ENCODE results near the gene MRPL54. TPM values are rescaled to one million over a fixed set of nuclear protein-coding genes. Genes with fewer than 3 reads are reported as not detected.

The MRPL54 gene
- total RNA-seq, 3 donors from 2014 or later = 51.6 to 64.9 (median 56.2) TPM

- no peak overlapping the region for H3K4me3 ChIP-seq
- no peak for TF ChIP-seq CTCF (IDR thresholded peaks at IDR 0.05)
- peak in 1 of 3 donors; percentile 51 for DNase-seq
- H3K9me3 ChIP-seq = peaks cover 21% of the 10 kb centered on the region
- no peaks in the 10 kb centered on the region for H3K36me3 ChIP-seq (ENCODE audit: low read depth)
- no peaks in the 10 kb centered on the region for H3K4me1 ChIP-seq (ENCODE audit: low read depth)
- ATAC-seq = peak; percentile 5
- intact Hi-C loops (cut with DNase I, micrococcal nuclease) = no loop called here
Observed at GRCh38 chr19:3784607-3785450, 22.3 kb downstream of the MRPL54 start.

GRCh38 chr19:3785451-3785937 is 23.0 kb downstream of the MRPL54 start:
- Histone ChIP-seq H3K36me3 (ENCODE audit: low read depth) (no peaks in the 10 kb centered on the region), H3K4me3 (peak overlapping the region; percentile 9), H3K9me3 (peaks cover 21% of the 10 kb centered on the region), H3K4me1 (ENCODE audit: low read depth) (no peaks in the 10 kb centered on the region)
- intact Hi-C loops (cut with DNase I, micrococcal nuclease) = no loop called here
- DNase-seq (peak in 1 of 3 donors; percentile 45), ATAC-seq (peak; percentile 36)
- TF ChIP-seq CTCF (IDR thresholded peaks at IDR 0.05) = no peak

GRCh38 chr19:3785938-3786824 is 23.7 kb downstream of the MRPL54 start, which contains the start of gene MATK:
Gene MATK (minus strand): TSS chr19:3786381. CDS start chr19:3785135, 1,246 bp downstream.
- Histone ChIP-seq H3K4me3 (peak within 1 kb of the TSS; percentile 9), H3K4me1 (ENCODE audit: low read depth) (no peaks in the 10 kb centered on the region), H3K9me3 (peaks cover 14% of the 10 kb centered on the region), H3K36me3 (ENCODE audit: low read depth) (no peaks in the 10 kb centered on the region)
- DNase-seq = peak in 1 of 3 donors; percentile 45
- no peak for TF ChIP-seq CTCF (IDR thresholded peaks at IDR 0.05)
- peak; percentile 46 for ATAC-seq
- intact Hi-C loops (cut with DNase I, micrococcal nuclease) = no loop called here

- no peak for DNase-seq
- no peak for TF ChIP-seq CTCF (IDR thresholded peaks at IDR 0.05)
Observed at GRCh38 chr19:3788996-3789778, 26.7 kb downstream of the MRPL54 start.

GRCh38 chr19:3790209-3790734 is 27.8 kb downstream of the MRPL54 start:
- DNase-seq (no peak), ATAC-seq (no peak)
- Histone ChIP-seq H3K4me3 (no peak overlapping the region), H3K36me3 (ENCODE audit: low read depth) (no peaks in the 10 kb centered on the region), H3K4me1 (ENCODE audit: low read depth) (no peaks in the 10 kb centered on the region), H3K9me3 (no peaks in the 10 kb centered on the region)
- no peak for TF ChIP-seq CTCF (IDR thresholded peaks at IDR 0.05)
- intact Hi-C loops (cut with DNase I, micrococcal nuclease) = no loop called here

More at GRCh38 chr19:3788996-3789778, 26.7 kb downstream of the MRPL54 start:
- Histone ChIP-seq H3K4me1 (ENCODE audit: low read depth) (no peaks in the 10 kb centered on the region), H3K36me3 (ENCODE audit: low read depth) (no peaks in the 10 kb centered on the region), H3K4me3 (no peak overlapping the region), H3K9me3 (no peaks in the 10 kb centered on the region)
- intact Hi-C loops (cut with DNase I, micrococcal nuclease) = no loop called here
- peak; percentile 11 for ATAC-seq
